ENCODE measurements around the gene RCOR2. TPM values are rescaled to one million over a fixed set of nuclear protein-coding genes. Genes with fewer than 3 reads are reported as not detected.

The RCOR2 gene
- total RNA-seq, 1 donor from 2014 or later, result 70.6 TPM

- H3K79me2 ChIP-seq (ENCODE audit: low read depth), result no peaks in the 10 kb centered on the region
- H3K27me3 ChIP-seq, result no peaks in the 10 kb centered on the region
These were observed 44.8 kb upstream of the RCOR2 start for GRCh38 chr11:63961608-63962412.

GRCh38 chr11:63958008-63958407, 41.0 kb upstream of the RCOR2 start:
- no peaks in the 10 kb centered on the region for H3K9me3 ChIP-seq (ENCODE audit: low read depth)
- H3F3A ChIP-seq (ENCODE audit: low read depth), result no peaks in the 10 kb centered on the region
- Mint-ChIP-seq H3K36me3 (peaks cover 17% of the 10 kb centered on the region), H3K27me3 (ENCODE audit: insufficient read depth, low read depth) (peaks cover 6% of the 10 kb centered on the region), H3K9me3 (no peaks in the 10 kb centered on the region), H3K27ac (no peak overlapping the region), H3K4me3 (no peak overlapping the region), H3K4me1 (peaks cover 3% of the 10 kb centered on the region)
- H2AFZ ChIP-seq (replicated peaks), result no peak overlapping the region
- H4K20me1 ChIP-seq (ENCODE audit: low read depth), result peaks cover 8% of the 10 kb centered on the region
- H3K36me3 ChIP-seq, result no peaks in the 10 kb centered on the region
- H3K4me3 ChIP-seq, result no peak overlapping the region
- H3K4me2 ChIP-seq, result no peak overlapping the region
- DNase-seq (ENCODE audit: low spot score), result no peak
- TF ChIP-seq EZH2 (IDR thresholded peaks at IDR 0.05) (no peak), EZH2phosphoT487 (IDR thresholded peaks at IDR 0.05) (no peak), CTCF (IDR thresholded peaks at IDR 0.05) (no peak)
- H3K4me1 ChIP-seq, result peaks cover 6% of the 10 kb centered on the region
- H3K27me3 ChIP-seq, result no peaks in the 10 kb centered on the region
- H3K9ac ChIP-seq, result no peak overlapping the region
- H3K79me2 ChIP-seq (ENCODE audit: low read depth), result no peaks in the 10 kb centered on the region
- no peak overlapping the region for H3K27ac ChIP-seq

More at GRCh38 chr11:63961608-63962412, 44.8 kb upstream of the RCOR2 start:
- Histone ChIP-seq H2AFZ (replicated peaks) (no peak overlapping the region), H3K4me1 (peaks cover 6% of the 10 kb centered on the region), H3K36me3 (no peaks in the 10 kb centered on the region), H3K9ac (peak overlapping the region; percentile 13), H3K9me3 (ENCODE audit: low read depth) (no peaks in the 10 kb centered on the region), H3K27ac (no peak overlapping the region), H3F3A (ENCODE audit: low read depth) (no peaks in the 10 kb centered on the region), H3K4me2 (no peak overlapping the region), H3K4me3 (no peak overlapping the region), H4K20me1 (ENCODE audit: low read depth) (peaks cover 4% of the 10 kb centered on the region)
- Mint-ChIP-seq H3K4me3 (no peak overlapping the region), H3K9me3 (no peaks in the 10 kb centered on the region), H3K36me3 (no peaks in the 10 kb centered on the region), H3K4me1 (peaks cover 3% of the 10 kb centered on the region), H3K27ac (no peak overlapping the region), H3K27me3 (ENCODE audit: insufficient read depth, low read depth) (no peaks in the 10 kb centered on the region)
- DNase-seq (ENCODE audit: low spot score), result peak; percentile 29
- TF ChIP-seq CTCF (IDR thresholded peaks at IDR 0.05), result no peak
- TF ChIP-seq EZH2phosphoT487 (IDR thresholded peaks at IDR 0.05), result no peak
- no peak for TF ChIP-seq EZH2 (IDR thresholded peaks at IDR 0.05)

GRCh38 chr11:63952570-63952969, 35.6 kb upstream of the RCOR2 start:
- H3K9me3 Mint-ChIP-seq, result no peaks in the 10 kb centered on the region
- H3K36me3 Mint-ChIP-seq, result peaks cover 27% of the 10 kb centered on the region
- H2AFZ ChIP-seq (replicated peaks), result no peak overlapping the region
- H3K4me3 ChIP-seq, result no peak overlapping the region
- no peaks in the 10 kb centered on the region for H3K4me1 ChIP-seq
- no peaks in the 10 kb centered on the region for H3K79me2 ChIP-seq (ENCODE audit: low read depth)
- H3K4me1 Mint-ChIP-seq, result no peaks in the 10 kb centered on the region
- no peaks in the 10 kb centered on the region for H3K36me3 ChIP-seq
- no peaks in the 10 kb centered on the region for H3F3A ChIP-seq (ENCODE audit: low read depth)
- peaks cover 4% of the 10 kb centered on the region for H4K20me1 ChIP-seq (ENCODE audit: low read depth)
- DNase-seq (ENCODE audit: low spot score), result no peak
- no peak overlapping the region for H3K27ac Mint-ChIP-seq
- H3K9ac ChIP-seq, result no peak overlapping the region
- TF ChIP-seq CTCF (IDR thresholded peaks at IDR 0.05), result no peak
- TF ChIP-seq EZH2 (IDR thresholded peaks at IDR 0.05), result no peak
- TF ChIP-seq EZH2phosphoT487 (IDR thresholded peaks at IDR 0.05), result no peak
- no peak overlapping the region for H3K4me2 ChIP-seq
- no peaks in the 10 kb centered on the region for H3K9me3 ChIP-seq (ENCODE audit: low read depth)
- H3K4me3 Mint-ChIP-seq, result no peak overlapping the region
- H3K27me3 ChIP-seq, result no peaks in the 10 kb centered on the region
- no peak overlapping the region for H3K27ac ChIP-seq
- H3K27me3 Mint-ChIP-seq (ENCODE audit: insufficient read depth, low read depth), result peaks cover 8% of the 10 kb centered on the region

Data from neural progenitor cell (in vitro differentiated cells).